GM12891 (cell line): ENCODE data around the gene NCMAP.

ENCODE experiments used
- POLR2A ChIP-seq: IDR thresholded peaks from 2 replicates; pipeline ENCODE4 v1.6.1; 2011; ENCODE audit warnings: low read depth, low read length, control low read depth
- POLR2AphosphoS5 ChIP-seq: IDR thresholded peaks from 2 replicates; pipeline ENCODE4 v1.6.1; 2011; ENCODE audit warnings: low read depth, low read length, control low read depth

GRCh38 chr1:24544239-24544638, 11.6 kb upstream of the NCMAP start:
- TF ChIP-seq POLR2A (no peak), POLR2AphosphoS5 (no peak)
